Putamen (tissue), 1 donor: Measurements from ENCODE around the gene EIF2B2.
"Not testable (repeated sequence)": the region's sequence is repeated elsewhere in the genome, so short reads cannot be mapped to it uniquely, and the experiment has no call there.

Experiments used
- DNase-seq: peaks from one replicate; pipeline ENCODE4 v3.0.0-alpha.2; 2016; ENCODE audit warnings: low spot score

Gene EIF2B2

DNA sequence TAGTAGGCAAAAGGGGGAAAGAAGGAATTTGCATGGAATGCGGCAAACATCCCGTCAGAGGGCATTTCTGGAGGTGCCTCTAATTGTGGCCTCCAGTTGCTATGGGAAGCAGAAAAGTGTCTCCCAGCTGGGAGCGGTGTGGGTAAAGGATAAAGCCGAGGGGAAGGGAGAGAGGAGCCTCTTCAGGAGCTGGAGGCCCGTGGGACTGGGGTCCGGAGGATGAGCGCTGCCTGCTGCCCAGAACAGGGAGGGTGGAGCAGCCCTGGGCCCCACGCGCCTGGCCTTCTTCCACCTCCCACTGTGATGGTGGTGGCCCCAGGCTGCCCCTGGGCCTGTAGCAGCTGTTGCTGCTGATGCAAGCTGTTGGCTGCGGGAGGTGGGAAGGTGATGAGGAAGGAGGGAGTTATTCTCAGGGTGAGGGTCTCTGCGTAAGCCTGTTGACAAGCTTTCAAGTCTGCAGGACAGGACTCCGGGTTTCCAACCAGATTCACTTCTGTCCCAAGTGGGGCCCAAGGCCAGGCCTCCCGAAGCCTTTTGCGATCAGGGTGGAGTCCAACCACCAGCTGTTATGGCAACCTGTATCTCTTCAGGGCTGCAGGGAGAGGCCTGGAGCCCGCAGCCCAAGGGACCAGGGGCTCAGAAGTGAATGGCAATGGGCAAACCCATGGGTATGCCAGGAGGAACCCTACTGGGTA is 28.2 kb upstream of the EIF2B2 start:
- DNase-seq = no peak

DNA sequence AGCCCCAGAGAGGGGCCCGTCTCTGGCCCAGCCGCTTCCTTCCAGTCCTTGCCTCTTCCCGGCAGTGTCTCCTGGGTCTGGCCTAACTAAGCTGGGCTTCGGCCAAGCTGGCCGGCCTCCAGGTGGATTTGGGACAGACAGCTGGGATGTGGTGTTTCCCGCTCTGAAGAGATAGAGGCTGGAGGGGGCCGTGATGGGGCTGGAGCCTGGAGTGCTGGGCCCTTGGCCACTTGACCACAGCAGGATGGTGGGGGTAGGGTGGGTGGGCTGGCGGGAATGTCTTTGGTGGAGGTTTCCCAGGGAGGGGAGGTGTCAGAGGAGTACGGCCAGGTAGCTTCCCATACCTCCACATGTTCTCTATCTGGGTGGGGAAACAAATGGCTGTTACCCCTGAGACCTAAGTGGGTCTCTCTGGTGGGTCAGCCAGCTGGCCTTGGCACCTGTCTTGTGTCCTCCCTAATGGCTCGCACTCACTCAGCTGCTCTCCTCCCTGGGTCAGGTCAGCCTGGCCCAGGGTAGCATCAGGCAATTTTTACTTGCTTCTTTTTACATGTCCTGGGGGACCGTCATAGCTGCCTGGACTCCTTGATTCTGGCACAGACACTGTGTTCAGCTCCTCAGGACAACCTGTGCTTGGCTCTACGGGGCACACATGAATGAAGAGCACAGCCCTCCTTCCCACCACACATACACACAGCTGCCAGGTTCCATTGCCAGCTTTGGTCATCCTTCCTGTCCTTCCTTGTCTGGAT is 27.5 kb upstream of the EIF2B2 start:
- DNase-seq = no peak

GRCh38 chr14:74976264-74977113 is 26.2 kb upstream of the EIF2B2 start:
- no peak for DNase-seq

- no peak for DNase-seq
Observed at GRCh38 chr14:74977164-74977900, 25.4 kb upstream of the EIF2B2 start.

- no peak for DNase-seq
Observed at GRCh38 chr14:74977901-74978385, 24.8 kb upstream of the EIF2B2 start.

DNA sequence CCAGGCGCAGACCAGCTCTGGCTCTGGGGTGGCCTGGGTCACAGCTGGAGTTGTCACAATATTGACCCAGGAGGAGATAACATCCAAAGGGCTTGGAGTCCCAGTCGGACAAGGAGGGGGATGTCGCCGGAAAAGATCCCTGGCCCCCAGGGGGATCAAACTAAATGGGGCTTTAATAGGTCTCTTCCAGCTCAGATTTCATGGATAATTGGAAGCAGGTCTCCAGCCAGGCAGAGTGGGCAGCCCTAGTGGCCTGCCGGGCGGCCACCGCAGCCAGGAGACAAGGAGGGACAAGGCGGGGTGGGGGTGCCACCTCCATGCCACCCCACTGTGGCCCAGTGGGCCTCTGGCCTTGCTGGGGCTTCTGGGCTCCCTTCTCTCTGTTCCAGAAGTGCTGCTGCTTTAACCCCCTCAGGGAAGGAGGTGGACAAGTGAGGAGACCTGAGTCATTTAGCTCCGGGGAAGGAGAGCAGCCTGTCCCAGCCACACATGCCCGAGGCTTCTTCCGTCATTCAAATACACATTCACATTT is 24.2 kb upstream of the EIF2B2 start:
- DNase-seq = no peak

- DNase-seq = no peak
Observed at GRCh38 chr14:74979029-74979428, 23.7 kb upstream of the EIF2B2 start.

DNA sequence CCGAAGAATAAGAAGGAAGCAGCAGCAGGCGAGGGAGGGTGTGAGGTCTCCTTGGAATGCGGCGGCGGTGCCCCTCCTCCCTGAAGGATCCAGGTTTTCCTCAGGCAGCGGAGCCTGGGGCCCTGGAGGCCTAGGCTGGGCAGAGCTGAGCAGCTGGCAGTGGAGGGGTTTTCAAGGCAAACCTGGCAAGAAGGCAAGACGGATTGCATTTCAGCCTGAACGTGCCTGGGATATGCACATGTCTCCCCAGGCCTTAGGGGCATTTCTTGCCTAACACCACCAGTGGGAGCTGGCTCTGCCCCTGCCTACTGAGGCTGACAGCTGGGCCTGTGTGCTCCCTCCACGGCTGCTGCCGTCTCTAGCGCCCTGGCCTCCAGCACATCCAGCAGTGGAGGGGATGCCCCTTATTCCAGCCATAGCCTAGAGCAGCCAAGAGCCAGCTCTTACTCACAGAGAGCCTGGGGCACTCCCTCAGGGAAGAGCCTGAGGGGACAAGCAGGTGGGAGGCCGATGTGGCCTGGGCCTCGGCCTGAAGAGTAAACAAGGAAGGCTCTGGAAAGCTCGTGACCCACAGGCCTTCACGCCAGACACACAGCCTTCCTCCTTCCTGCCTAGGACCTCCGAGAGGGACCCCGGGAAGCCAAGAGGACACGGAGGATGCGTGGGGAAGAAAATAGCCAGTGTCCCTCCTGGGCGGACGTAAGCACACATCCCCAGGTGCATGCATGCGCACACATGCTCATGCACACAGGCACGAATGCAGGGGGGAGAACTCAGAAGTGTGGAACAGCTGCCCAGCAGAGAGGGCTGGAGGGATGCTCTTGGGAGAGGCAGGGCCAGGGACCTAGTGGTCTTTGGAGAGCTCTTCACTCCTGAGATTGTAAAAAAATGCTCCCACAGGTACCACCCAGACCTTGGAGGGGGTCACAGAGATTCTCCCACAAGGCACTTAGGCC is 23.0 kb upstream of the EIF2B2 start:
- no peak for DNase-seq

- no peak for DNase-seq
Observed at GRCh38 chr14:74980398-74980730, 22.4 kb upstream of the EIF2B2 start.

DNA sequence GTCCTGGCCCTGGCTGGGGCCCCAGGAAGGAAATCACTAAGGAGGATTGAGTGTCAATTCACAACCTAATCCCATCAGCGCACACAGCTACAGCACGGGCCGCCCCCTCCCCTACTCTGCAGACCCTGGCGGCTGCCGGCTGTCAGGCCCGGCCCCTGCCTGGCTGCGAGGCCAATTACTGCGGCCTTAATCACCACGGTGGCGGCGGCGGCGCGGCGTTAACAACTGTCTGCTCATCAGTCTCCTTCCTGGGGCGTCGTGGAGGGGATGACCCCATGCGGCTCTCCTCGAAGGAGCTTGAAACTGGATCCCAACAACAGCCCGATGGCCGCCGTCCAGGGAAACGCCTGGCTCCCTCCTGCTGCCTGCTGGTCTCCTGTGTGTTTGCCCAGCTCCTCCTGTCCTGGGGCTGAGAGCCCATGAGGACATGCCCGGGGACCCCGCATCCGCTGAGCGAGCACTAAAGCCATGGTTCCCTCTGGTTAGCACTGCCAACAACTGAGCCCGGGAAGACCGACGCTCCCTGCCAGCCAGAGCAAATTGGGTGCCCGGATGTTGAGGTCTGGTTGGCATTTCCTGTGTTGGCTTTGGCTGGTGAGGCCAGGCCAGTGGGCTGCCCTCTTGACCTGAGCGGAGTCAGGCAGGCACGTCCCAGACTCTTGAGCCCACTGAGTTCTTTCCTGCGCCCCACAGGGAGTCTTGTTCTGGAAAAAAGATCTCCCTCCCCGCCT is 21.8 kb upstream of the EIF2B2 start:
- no peak for DNase-seq

- no peak for DNase-seq
Observed at GRCh38 chr14:74981462-74981782, 21.3 kb upstream of the EIF2B2 start.

DNA sequence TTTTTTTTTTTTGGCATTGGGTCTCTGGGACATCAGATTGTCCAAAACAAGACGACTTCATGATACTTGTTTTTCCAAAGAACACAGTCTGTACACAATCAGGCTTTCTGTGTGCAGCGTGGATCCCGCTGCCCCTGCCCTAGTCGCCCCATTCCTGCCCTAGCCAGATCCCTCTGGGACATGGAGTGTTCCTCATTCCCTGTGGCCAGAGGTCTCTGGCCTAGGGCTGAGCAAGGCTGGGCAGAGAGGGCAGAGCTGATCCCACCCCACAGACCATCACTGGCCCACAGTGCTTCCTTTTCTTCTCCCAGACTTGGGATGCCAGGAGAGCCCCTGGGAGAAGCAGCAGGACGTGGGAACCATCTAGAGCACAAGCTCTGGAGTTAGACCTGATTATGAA is 20.9 kb upstream of the EIF2B2 start:
- no peak for DNase-seq

DNA sequence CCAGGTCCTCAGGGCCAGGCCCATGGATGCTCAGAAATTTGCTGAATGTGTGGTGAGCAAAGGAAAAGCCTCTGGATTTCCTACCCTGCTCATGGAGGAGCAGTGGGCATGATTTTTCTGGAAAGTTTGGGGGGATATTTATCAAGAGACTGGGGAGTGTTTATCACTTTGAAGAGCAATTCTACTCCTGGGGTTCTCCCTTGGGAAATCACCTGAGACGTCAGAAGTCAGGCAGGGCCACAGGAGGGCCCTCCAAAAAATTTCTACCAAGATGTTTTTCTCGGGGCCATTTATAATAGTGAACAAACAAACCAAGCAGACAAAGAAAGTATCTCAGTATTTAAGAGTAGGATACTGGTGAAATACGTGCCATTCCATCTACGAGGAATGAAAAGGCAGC is 20.1 kb upstream of the EIF2B2 start:
- no peak for DNase-seq

DNA sequence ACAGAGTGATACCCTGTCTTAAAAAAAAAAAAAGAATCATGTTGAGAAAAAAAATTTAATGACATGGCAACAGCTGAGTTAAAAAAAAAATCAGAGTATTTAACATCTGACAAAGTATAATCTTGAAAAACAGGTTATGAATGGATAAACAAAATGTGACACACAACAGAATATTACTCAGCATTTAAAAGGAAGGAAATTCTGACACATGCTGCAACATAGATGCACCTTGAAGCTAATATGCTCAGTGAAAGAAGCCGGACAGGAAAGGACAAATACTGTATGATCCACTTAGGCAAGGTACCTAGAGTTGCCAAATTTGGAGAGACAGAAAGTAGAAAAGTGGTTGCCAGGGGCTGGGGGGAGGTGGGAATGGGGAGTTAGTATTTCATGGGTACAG is 19.4 kb upstream of the EIF2B2 start:
- no peak for DNase-seq

DNA sequence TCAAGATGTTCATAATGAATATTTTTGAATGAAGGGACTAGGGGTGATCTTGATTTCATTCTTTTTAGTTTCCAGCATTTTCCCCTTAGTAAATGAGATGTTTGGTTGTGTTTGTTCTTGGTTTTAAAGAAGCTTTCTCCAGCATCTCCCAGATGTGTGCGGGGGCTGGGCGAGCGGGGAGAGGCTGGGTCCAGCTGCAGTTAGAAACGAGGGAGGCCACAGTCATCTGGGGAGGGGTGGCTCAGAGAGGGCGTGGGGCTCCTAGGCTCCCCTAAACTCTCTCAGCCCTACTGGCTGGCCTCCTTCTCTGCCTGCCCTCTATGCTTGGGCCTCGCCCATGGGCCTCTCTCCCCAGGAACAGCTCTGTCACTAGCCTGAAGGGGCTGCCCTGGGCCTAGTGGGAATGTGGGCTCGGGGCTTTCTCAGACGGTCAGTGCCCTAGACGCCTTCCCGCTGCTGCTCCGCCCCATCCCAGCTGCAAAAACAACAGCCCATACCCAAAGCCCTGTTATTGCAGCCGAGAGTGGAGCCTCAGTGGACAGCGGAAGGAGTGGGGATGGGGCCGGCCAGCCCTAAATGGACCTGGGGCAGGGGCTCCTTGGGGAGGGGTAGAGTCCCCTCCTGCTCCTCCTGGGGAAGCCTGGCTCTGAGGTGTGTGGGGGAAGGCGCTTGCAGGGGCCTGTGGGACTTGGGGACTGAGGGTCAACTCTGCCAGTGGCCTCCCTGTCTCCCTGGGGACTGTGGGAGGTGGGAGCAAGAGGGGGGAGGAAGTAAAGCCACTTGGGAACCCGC is 18.3 kb upstream of the EIF2B2 start:
- no peak for DNase-seq

DNA sequence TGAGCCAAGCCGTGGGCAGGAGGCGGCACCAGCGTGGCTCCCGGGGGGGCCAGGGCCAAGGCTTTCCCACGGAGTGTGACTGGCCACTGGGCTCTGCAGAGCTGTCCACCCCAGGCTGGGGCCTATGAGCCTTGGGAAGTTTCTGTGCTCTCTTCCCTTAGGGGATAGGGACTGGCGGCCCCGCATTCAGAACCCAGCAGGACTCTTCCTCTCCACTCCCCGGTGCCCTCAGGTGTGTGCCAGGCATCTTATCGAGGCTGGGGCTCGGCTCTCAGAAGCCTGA is 17.8 kb upstream of the EIF2B2 start:
- DNase-seq = no peak

DNA sequence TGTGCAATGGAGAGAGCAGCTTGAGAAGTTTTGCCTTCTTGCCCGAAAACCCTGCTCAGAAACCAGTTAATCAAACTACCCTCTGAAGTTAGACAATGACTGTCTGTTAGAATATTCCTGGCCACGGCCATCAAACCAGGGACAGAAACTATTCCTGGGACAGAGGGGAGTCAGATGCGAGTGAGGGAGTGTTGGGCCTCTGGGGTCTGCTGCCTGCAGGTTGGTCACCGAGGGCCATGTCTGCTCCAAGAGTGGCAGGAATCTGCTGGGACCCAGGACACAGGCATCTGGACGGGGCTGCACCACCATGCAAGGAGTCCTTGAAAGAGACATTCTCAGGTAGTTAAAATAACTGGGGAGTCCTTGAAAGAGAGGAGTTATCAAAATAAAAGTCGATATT is 16.9 kb upstream of the EIF2B2 start:
- DNase-seq = no peak

DNA sequence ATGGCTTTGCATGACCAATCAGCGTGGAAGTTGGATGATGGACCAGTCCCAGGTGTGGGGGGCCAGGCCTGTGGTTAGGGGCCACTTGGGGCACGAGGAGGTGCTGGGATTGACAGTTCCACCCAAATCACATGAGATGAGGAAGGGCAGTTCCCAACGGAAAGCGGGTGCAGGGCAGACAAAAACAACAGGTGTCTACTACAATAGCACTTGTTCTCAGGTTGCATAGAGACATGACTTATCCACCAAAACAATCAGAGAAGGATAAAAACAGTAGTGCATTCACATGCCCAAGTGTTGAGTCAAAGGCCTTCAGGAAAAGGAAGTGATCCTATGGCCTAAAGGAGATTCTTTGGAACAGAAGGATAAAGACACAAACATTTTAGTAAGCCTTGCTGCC is 14.6 kb upstream of the EIF2B2 start:
- no peak for DNase-seq

- DNase-seq = no peak
Observed at GRCh38 chr14:74988993-74989392, 13.7 kb upstream of the EIF2B2 start.

DNA sequence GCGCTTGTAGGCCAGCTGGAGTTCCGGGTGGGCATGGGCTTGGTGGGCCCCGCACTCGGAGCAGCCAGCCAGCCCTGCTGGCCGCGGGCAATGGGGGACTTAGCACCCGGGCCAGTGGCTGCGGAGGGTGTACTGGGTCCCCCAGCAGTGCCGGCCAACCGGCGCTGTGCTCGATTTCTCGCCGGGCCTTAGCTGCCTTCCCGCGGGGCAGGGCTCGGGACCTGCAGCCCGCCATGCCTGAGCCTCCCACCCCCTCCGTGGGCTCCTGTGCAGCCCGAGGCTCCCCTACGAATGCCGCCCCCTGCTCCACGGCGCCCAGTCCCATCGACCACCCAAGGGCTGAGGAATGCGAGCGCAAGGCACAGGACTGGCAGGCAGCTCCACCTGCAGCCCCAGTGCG is 8.5 kb upstream of the EIF2B2 start:
- DNase-seq = not testable (repeated sequence)
